Measurements from ENCODE around the gene ZNF688. TPM values are rescaled to one million over a fixed set of nuclear protein-coding genes. Genes with fewer than 3 reads are reported as not detected.

The ZNF688 gene
- total and polyA plus RNA-seq, 9 of the 15 experiments (the other 6 are each of a cell fraction or from before 2014, with no cell fraction given), result 0.48 to 12.9 (median 4.5) TPM

GRCh38 chr16:30557957-30558788, 13.3 kb downstream of the ZNF688 start, which contains the start of gene ZNF764 (continued):
- no peak for TF ChIP-seq TAF15 (IDR thresholded peaks at IDR 0.05; ENCODE audit: low read depth, low read length)
- no peak for TF ChIP-seq GATAD2B (IDR thresholded peaks at IDR 0.05; ENCODE audit: borderline replicate concordance)
- no peak for TF ChIP-seq ZMIZ1 (IDR thresholded peaks at IDR 0.05; ENCODE audit: low read depth in 2 of 2, low read length in 2 of 2)
- no peak for TF ChIP-seq SRSF3 (IDR thresholded peaks at IDR 0.05; ENCODE audit: insufficient read depth, low read length)
- TF ChIP-seq ZNF384 (IDR thresholded peaks at IDR 0.05; ENCODE audit: low read depth, low read length), result no peak
- no peak for TF ChIP-seq ARID1B (IDR thresholded peaks at IDR 0.05)
- TF ChIP-seq ARID2 (IDR thresholded peaks at IDR 0.05), result no peak
- TF ChIP-seq ZNF431 (CRISPR knock-in tag; IDR thresholded peaks at IDR 0.05), result 0 out of 2 replicates have a peak, but pooled peaks have one; percentile 7
- peak; percentile 88 for TF ChIP-seq ZNF766 (CRISPR knock-in tag; conservative IDR thresholded peaks at IDR 0.05)
- TF ChIP-seq THAP12 (CRISPR knock-in tag; IDR thresholded peaks at IDR 0.05), result peak; percentile 51; the same call in 1 of the 2 replicates
- no peak for TF ChIP-seq ZNF274 (IDR thresholded peaks at IDR 0.05; ENCODE audit: borderline replicate concordance, low read depth, low read length)
- no peak for TF ChIP-seq FOXA3 (CRISPR knock-in tag; conservative IDR thresholded peaks at IDR 0.05 in 1 of 2, IDR thresholded peaks at IDR 0.05 in 1 of 2)
- TF ChIP-seq RERE (CRISPR knock-in tag; IDR thresholded peaks at IDR 0.05; ENCODE audit: borderline replicate concordance), result no peak
- no peak for TF ChIP-seq RHOXF2B (CRISPR knock-in tag; conservative IDR thresholded peaks at IDR 0.05)
- no peak for TF ChIP-seq KHSRP (IDR thresholded peaks at IDR 0.05)
